LHCN-M2 (cell line): ENCODE measurements around the gene MIR17HG. TPM values are rescaled to one million over a fixed set of nuclear protein-coding genes. Genes with fewer than 3 reads are reported as not detected.
"Not testable (repeated sequence)": the region's sequence is repeated elsewhere in the genome, so short reads cannot be mapped to it uniquely, and the experiment has no call there.

Source experiments
- DNase-seq: peaks from one replicate; pipeline ENCODE4 v3.0.0-alpha.2; 2012; ENCODE audit warnings: low read depth
- total RNA-seq: library from RNA; depleted of rRNA; stranded (reverse); fragments of >200 nt; gene quantifications from 2 replicates; pipeline ENCODE4 v1.2.3, GENCODE V29; 2014

MIR17HG gene
- total RNA-seq, 1 experiment from 2014 or later, result 2.6 TPM

DNA sequence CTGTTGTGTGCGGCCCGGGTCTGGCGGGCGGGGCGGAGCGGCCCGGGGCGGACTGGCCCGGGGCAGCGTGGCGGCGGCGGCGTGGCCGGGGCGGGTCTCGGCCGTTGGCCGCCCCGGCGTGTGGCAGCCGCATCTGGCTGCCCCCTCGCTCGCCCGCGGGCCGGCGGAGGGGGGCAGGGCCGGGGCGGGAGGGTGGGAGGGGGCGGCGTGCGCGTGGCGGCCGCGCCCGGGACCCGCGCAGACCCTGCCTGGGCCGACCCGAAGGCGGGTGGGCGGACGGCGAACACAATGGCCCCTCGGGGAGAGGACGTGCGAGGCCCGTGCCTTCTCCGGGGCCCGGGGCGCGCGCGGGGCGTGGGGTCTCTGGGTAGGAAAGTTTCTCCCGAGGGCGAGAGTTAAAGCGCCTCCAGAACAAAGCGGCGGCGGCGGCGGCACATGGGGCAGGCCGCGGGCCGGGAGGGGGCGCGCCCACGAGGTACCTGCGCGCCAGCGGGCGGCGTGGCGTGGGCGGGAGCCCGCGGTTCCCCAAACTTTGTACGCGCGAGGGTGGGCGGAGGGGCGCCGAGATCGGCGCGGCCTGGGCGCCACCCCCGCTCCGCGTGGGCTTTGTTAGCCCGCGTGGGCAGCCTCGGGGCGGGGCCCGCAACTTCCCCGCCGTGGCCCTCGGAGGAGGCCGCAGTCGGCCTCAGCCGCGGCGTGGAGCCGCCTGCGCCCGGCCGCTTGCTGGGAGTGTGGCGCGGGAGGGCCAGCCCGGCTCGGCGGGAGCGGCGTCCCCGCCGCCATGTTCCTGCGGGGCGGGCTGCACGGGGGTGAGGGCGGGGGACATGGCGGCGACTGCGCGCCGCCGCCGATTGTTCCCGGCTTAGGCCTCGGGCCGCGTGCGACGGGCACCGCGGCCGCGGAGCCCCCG is 764 bp downstream of the MIR17HG start:
- peak; percentile 26 for DNase-seq

DNA sequence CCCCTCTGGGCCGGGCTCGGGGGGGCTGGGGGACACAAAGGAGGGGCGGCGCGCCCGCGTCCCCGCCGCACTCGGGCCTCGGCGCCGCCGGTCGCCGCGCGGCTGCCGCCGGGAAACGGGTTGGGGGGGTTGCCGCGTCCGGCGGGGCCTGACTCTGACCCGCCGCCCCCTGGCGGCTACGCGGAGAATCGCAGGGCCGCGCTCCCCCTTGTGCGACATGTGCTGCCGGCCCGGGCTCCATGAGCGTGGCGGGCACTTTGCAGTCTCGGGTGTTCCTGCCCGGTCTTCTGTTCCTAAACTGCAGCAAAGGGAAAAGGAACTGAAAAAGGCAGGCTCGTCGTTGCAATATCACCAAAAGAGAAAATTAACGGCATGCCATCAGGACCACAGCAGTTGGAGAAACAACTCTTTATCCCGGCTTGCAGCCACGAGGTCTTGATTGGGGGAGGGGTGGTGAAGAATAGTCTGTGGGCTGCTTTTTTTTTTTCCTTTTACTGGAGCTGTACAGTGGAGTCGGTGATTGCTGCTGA is 1.5 kb downstream of the MIR17HG start:
- peak; percentile 81 for DNase-seq

DNA sequence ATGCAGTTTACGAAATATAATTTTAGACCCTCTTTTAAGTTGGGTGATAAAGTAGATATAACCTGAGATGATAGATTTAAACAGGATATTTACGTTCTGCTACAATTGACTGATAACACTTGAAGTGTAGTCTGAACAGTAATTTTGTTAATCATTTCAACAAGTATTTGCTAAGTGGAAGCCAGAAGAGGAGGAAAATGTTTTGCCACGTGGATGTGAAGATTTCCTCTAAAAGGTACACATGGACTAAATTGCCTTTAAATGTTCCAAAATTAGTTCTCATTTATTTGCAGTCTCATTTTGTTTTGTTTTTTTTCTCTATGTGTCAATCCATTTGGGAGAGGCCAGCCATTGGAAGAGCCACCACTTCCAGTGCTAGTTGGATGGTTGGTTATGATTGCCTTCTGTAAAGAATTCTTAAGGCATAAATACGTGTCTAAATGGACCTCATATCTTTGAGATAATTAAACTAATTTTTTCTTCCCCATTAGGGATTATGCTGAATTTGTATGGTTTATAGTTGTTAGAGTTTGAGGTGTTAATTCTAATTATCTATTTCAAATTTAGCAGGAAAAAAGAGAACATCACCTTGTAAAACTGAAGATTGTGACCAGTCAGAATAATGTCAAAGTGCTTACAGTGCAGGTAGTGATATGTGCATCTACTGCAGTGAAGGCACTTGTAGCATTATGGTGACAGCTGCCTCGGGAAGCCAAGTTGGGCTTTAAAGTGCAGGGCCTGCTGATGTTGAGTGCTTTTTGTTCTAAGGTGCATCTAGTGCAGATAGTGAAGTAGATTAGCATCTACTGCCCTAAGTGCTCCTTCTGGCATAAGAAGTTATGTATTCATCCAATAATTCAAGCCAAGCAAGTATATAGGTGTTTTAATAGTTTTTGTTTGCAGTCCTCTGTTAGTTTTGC is 2.8 kb downstream of the MIR17HG start:
- no peak for DNase-seq

DNA sequence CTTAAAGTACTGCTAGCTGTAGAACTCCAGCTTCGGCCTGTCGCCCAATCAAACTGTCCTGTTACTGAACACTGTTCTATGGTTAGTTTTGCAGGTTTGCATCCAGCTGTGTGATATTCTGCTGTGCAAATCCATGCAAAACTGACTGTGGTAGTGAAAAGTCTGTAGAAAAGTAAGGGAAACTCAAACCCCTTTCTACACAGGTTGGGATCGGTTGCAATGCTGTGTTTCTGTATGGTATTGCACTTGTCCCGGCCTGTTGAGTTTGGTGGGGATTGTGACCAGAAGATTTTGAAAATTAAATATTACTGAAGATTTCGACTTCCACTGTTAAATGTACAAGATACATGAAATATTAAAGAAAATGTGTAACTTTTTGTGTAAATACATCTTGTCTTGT is 3.6 kb downstream of the MIR17HG start:
- no peak for DNase-seq

DNA sequence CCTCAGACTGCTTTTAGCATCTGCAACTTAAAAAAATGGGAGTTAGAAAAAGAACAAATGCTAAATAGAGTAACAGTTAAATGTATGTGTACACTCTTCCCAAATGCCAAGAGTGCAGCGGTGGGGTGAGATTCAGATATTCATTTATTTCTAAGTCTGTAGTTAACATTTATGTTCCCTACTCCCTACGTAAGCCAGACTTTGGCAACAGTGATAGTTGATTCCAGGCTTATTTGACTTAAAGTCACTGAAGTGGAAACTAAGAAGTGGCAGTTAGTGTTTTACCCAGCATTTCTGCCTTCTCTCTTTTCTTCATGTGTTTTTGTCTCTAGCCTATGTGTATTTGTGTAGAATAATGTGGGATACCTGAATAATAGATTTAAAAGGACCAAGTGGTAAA is 4.5 kb downstream of the MIR17HG start:
- no peak for DNase-seq

- not testable (repeated sequence) for DNase-seq
Measured at GRCh38 chr13:91352891-91353290, 5.4 kb downstream of the MIR17HG start.

DNA sequence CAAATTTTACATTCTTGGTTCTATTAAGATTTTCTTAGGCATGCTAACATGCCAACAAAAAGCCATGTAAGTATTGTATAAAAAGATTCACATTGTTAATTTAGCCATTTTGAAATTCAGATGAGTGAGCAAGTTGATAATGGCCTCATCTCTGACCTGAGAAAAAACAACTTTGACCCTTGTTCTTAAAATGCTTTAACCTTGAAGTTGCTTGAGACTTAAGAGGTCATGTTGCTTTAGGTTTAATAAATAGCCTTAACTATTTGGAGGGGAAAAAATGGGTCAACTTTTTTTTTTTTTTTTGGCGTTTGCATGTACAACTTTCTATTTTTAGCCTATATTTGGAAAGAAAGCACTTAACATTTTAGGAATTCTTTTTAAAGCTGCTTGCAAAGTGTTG is 6.0 kb downstream of the MIR17HG start:
- DNase-seq, result no peak

DNA sequence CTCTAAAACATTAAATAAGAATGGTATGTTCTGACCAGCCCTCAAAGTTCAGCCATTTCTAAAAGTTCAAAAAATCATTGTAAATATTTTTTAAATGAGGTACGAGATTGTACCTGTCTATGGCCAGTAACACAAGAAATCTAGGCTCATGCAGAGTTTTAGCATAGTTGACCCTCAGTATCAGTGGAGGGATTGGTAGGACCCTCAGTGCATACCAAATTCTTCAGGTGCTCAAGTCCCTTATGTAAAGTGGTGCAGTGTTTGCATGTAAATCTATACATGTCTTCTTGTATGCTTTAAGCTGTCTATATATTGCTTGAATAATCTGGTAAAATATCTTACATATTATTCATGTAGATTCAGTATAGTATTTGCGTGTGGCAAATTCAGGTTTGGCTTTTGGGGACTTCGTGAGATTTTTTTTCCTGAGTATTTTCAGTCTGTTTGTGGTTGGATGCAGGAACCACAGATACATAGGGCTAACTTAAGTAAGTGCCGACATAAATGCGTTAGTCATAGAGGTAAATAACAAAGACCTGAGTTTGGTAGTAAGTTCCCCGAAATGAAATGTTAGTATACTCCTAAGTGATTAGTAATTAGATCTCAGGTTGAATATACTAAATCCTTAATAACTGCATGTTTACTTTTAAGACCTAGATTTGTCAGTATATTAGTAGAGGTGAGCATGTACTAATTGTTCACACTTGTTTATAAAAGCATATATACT is 7.8 kb downstream of the MIR17HG start:
- DNase-seq, result no peak

DNA sequence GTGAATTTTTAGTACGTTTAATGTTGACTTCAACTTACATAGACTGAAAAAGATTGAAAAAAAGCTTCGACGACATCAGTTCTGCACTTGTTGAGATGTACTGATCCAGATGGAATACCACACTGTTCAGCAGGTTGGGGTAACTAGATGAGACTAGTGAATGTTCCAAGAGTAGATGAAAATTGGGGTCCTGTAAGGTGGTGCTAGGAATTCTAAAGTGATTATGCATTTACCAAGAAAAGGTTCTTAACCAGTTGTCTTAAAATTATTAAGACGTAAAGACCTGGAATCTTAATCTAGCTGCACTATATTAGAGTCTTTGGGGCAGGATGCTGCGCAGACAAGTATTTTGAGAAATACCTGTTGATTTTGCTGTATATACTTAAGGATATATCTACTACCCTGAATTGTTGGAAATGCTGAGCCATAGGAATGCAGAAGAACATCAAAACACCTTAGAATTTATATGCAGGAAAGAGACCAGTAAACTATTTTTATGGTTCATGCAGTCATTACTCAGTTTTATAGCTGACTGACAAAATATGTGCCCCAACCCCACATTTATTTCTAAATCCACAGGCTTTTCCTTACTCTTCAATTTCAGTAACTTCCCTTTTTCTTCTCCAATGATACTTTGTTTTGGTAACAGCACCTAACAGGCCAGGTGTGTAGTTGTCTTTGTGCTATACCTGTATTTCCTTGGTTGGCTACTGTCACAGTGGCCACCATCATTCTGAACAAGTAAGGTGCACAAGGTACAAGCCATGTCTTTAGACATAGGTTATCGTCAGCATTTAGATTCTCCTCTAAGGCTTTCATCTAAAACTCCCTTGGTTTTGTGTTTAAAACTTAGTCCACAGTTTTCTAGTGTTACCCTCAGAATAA is 8.6 kb downstream of the MIR17HG start:
- no peak for DNase-seq

- DNase-seq, result no peak
Measured at GRCh38 chr13:91356919-91357612, 9.6 kb downstream of the MIR17HG start.

DNA sequence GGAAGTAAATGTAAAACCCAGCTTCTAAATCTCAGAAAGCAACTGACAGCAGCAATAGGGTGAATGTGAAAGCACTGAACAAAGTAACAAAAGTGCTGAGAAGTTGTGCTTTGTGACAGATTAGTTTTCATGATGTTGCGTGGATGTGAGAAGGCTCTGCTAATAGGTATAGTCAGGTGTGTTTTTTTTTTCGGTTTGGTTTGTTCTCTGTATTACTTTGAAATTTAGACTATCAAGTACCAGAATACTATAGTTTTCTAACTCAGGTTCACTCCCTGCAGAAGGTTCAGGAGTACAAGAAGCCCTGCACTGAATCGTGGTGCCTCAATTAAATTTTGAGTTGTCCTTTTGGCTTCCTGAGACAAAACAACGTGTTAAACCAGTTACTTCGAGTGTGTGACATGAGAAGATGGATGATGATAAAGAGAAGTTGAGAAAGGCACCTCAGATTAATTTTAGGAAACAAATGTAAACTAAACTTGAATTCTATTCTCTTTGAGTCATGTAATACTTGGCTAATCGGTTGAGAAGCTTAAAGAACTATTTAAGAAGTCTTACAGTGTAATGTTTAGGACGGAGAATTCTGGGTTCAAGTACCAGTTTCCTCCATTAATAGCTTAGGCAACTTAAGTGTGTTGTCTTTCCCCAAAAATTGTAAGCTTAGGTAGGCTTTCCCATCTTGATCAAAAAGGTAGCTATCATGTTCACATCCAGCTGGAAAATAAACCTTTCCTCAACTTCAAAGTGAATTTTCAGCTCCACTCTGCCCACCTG is 10.3 kb downstream of the MIR17HG start:
- no peak for DNase-seq

- no peak for DNase-seq
Measured at GRCh38 chr13:91358387-91358782, 10.9 kb downstream of the MIR17HG start.

GRCh38 chr13:91359111-91359510 is 11.6 kb downstream of the MIR17HG start:
- DNase-seq, result no peak

DNA sequence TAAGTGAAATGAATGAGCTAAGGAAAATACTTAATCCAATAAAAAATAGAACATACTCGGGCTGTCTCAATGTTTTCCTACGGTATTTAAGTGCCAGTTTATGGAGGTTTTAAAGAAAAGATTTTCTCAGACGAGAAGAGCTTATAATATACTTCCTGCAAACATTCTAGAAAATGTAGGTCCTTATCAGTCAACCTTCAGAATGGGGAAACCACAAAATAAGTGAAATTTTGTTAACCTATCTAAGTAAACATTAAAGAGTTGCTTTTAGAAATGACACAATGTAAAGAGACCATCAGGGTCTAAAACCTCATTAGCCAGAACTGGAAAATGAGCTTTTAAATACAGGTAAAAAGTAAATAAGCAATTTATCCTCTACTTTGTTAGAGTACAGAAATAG is 12.1 kb downstream of the MIR17HG start:
- DNase-seq, result no peak

- no peak for DNase-seq
Measured at GRCh38 chr13:91360246-91360751, 12.8 kb downstream of the MIR17HG start.

DNA sequence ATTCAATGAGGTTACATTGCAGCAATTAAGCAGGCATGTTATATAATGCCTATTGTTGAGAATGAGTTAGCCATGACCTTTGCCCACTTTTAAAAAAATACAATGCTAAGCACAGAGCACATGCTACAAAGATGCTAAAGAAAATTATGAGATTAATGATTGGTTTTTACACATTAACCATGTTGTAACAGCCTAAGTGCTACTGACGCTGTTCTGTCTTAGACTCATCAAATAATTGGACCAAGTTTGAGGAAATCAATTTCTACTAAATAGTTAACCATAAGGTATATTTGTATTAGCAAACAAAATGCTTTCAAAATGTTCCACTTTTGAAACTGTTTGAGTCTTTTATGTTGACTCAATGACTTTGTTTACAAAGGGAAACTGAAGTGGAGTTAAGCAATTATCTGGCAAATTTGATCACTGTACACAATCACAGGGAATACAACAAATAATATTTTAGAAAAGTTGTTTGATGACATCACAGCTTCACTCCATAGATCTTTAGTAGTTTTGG is 14.3 kb downstream of the MIR17HG start:
- DNase-seq, result no peak

- no peak for DNase-seq
Measured at GRCh38 chr13:91362908-91363307, 15.4 kb downstream of the MIR17HG start.

DNA sequence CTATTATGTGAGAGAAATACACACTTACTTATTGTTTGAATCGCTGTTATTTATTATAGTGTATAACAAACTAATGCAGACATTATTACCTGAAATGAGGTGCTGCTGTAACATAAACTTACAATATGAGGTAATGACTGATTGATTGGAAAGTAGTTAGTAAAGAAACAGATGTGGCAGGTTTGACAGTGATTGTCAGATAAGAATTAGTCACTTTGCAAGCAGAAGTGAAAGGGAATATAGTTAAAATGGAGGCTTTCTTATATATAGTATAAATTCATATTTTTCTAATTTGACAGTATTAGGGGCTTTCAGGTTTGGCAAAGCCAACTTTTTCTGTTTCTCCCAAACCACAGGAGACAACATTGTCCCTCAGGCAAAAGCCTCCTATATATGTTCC is 20.6 kb downstream of the MIR17HG start:
- no peak for DNase-seq
